DMS53 (cell line): ENCODE measurements around the gene CST9.
"Not testable (repeated sequence)": the region's sequence is repeated elsewhere in the genome, so short reads cannot be mapped to it uniquely, and the experiment has no call there.

Experiments used
- DNase-seq: peaks from one replicate; lab custom pipeline; 2025; lab: John Stamatoyannopoulos, UW

The CST9 gene

GRCh38 chr20:23637282-23638221 lies 31.8 kb upstream of the CST9 start, which contains the start of gene CST3:
TSS of gene CST3 (minus strand) at chr20:23637955. CDS start at chr20:23637862, 93 bp downstream.
- DNase-seq = peak; percentile 92

GRCh38 chr20:23636908-23637281 lies 31.2 kb upstream of the CST9 start:
- DNase-seq = no peak

DNA sequence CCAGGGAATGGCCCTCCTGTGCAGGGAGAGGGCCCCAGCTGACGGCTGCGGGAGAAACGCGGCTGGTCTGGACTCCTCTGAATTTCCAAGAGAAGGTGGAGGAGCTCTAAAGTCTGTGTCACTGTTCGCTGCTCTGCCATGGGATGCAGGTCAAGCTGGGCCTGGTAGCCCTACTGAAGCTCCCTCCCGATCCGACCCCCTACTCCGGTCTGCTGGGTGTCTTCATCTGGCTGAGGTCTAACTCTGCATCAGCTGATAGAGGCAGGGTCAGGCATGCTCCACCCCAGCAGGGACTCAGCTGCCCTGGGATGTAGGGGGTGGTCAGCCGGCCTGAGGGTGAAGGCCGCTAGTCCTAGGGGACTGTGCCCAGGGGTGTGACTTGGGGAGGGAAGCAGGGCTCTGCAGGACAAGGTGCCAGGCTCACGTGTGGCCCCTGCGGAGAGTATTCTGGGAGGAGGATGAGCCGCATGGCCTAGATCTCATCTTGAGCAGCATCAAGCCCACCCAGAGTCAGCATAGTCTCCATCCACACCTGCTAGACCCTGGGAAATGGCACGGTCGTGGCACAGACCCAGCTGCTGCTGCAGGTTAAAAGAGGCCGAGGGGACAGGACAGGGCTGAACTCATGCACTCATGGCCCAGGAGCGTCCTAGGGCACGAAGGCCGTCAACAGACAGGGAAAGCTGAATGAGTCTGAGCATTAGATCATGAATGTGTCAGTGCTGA lies 30.6 kb upstream of the CST9 start:
- DNase-seq = no peak

GRCh38 chr20:23635768-23636090 lies 30.0 kb upstream of the CST9 start:
- not testable (repeated sequence) for DNase-seq

GRCh38 chr20:23634985-23635767 lies 29.5 kb upstream of the CST9 start:
- no peak for DNase-seq

GRCh38 chr20:23634044-23634801 lies 28.5 kb upstream of the CST9 start:
- DNase-seq = no peak

GRCh38 chr20:23632711-23633573 lies 27.2 kb upstream of the CST9 start:
- DNase-seq = no peak

DNA sequence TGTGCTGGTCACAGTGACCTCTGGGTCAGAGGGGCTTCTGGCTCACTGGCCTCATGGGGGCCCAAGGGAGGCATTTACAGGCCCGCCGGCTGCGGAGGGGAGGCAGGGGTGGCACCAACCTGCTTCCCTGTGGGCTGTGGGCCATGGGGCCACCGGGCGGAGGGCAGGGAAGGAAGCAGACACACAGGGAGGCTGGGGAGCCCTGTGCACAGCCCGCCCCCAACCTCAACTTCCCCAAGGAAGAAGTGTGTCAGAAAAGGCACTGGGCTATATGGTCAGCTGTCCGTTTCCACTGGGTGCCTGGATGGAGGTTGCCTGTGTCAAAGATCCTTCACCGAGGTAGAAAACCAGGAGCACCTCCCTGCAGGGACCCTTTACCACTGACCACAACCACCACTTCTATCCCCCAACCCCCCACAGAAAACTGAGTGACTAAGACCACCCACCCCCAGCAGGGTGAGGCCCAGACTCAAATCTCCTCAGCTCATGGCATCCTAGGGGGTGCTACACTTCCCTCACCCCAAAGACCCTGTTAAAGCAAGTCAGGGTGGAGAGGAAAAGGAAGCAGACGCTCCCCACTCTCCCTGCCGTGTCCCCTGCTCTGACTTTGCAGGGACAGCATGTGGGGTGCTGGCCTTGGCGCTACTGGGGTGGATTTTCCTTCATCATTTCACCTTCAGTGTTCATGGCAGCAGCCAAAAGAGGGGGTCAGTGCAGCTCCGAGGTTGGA lies 26.4 kb upstream of the CST9 start:
- DNase-seq = no peak

GRCh38 chr20:23631226-23631822 lies 25.6 kb upstream of the CST9 start:
- DNase-seq = no peak

- DNase-seq = no peak
Measured at GRCh38 chr20:23630392-23630849, 24.7 kb upstream of the CST9 start.

DNA sequence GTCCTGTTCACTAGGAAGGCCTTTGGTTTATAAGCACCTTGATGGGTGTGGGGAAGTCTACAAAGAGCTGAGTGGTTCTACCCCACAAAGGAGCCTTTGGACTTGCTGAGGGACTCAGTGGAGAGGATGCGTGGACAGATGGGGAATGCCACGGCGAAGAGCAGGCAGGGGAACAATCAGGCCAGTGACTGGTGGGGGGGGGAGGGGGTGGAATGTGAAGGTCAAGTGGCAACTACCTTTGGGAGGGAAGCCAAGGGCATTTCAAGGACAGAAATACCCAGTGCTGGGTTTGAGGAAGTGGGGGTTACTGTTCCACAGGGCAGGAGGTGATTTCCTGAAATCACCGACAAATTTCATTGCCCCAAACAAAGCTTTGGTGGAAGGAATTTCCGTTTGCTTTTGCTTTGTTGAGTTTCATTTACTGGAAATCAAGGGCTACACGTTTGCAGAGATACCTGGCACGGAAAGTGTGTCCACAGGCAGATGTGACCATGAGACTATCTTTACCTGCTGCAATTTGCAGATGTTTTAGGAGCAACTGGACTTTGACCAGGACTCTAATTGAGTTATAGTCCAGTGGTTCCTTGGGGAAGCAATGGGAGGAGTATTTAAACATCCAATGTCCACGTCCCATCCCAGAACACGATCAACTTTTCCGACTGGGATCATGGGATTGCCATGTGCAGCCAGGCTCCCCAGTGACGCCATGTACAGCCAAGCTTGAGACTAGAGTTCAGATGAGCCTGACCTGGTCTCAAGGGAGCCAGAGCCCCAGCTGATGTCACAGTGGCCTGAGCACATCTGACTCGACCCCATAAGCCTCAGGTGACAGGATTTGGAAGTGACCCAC lies 24.1 kb upstream of the CST9 start:
- no peak for DNase-seq

DNA sequence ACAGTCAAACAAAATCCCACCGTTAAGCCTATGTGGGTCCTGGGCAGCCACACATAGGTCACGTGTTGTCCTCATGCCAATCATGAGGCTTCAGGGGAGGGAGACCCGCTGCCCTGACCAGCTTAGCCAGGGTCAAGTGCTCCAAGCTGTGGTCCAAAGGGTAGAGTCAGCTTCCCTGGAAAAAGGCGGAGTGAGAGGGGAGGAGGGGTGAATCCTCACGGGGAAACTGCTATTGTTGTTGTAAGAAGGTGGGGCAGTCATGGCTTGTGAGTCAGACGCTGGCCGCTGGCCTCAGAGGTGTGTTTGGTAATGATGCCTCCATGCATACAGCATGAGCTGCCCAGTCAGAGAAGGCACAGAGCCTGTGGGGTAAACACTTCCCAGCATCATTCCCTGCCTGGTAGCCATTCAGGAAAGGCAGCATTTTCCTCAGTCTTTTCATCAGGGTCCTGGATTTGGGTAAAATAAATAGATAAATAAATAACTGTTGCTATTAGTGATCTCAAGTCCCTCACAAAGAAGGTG lies 23.4 kb upstream of the CST9 start:
- peak; percentile 17 for DNase-seq

- no peak for DNase-seq
Measured at GRCh38 chr20:23628402-23629016, 22.8 kb upstream of the CST9 start.

DNA sequence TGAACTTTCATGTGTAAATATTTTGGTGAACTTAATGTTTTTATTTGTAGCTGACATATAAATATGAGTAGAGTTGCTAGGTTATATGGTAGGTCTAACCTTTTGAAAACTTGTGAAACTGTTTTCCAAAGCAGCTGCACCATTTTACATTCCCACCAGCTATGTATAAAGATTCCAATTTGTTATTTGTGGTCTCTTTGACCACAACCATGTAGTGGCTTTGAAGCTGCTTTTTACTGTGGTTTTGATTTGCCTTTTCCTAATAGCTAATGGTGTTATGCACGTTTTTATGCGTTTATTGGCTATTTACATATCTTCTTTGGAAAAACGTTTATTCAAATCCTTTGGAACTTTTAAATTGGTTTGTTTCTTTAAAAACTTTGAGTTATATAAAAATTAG lies 21.8 kb upstream of the CST9 start:
- no peak for DNase-seq

DNA sequence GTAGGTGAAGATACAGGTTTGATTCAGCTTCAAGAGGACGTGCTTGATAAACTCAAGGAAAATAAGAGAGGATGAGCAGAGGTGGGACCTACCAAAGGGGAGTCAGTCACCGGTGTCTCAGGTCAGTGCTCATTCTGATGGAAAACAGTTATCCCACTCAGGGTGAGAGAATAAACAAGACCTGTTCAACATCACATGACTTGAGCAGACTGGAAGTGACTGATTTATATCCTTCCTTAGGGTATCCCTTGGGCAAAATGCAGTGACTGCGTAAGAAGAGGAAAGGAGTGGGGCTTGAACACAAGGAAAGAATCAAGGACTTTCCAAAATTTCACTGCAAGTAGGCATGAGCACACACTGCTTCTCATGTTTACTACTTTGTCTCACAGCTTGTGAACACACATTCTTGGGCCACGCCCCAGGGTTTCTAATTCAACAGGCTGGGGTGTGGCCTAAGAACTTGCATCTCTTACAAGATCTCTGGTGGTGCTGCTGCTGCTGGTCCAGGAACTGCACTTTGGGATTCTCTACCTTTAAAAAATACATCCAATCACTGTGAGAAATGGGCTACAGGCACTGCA lies 20.4 kb upstream of the CST9 start:
- DNase-seq = no peak

GRCh38 chr20:23625236-23625964 lies 19.7 kb upstream of the CST9 start:
- no peak for DNase-seq

DNA sequence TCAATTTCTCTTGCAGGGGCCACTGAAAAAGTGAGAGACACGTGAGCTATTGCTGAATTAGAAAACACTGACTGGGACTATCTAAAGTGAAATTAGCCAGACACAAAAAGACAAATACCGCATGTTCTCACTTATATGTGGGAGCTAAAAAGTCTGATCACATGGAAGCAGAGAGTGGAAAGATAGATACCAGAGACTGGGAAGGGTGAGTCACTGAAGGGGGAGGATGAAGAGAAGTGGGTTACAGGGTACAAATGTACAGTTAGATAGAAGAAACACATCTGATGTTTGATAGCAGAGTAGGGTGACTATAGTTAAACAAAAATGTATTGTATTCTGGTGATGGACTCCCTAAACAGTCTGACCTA lies 18.6 kb upstream of the CST9 start:
- DNase-seq = no peak
